ENCODE results near the gene MAPK9.
A peak's percentile ranks its signal among the peaks of the same experiment; 100 is the strongest.

Gene MAPK9

GRCh38 chr5:180201051-180201987, 90.6 kb downstream of the MAPK9 start:
- DNase-seq: peak; percentile 48

GRCh38 chr5:180199390-180199789, 92.5 kb downstream of the MAPK9 start:
- no peak for DNase-seq

GRCh38 chr5:180198208-180198607, 93.7 kb downstream of the MAPK9 start:
- no peak for DNase-seq

- no peak for DNase-seq
These were observed 94.7 kb downstream of the MAPK9 start for GRCh38 chr5:180197016-180197702.

- no peak for DNase-seq
These were observed 97.2 kb downstream of the MAPK9 start for GRCh38 chr5:180194410-180195345.

- DNase-seq: no peak
These were observed 98.0 kb downstream of the MAPK9 start for GRCh38 chr5:180193749-180194375.

GRCh38 chr5:180191716-180192115, 100.2 kb downstream of the MAPK9 start:
- no peak for DNase-seq

GRCh38 chr5:180187767-180188166, 104.1 kb downstream of the MAPK9 start:
- DNase-seq: no peak

Data from hematopoietic multipotent progenitor cell treated with erythropoietin and hydrocortisone succinate and interleukin-3 and kit ligand, for 4 days (in vitro differentiated cells).